Spleen (tissue), 11 donors: ENCODE results near the gene PHTF1. TPM values are rescaled to one million over a fixed set of nuclear protein-coding genes. Genes with fewer than 3 reads are reported as not detected.

Experiments used
- DNase-seq: peaks from one replicate; pipeline ENCODE4 v3.0.0-alpha.2; 2020
- H3K27ac ChIP-seq, 8 donors: fragments of 200-600 bp; sonication (generic) in 7 of 8; 1 replicate in 4 of 8; 2 replicates in 4 of 8; pipeline versions ENCODE4 v1.5.0 to v1.8.0; 2016 to 2021; ENCODE audit warnings: inconsistent platforms in 4 of 8, mild to moderate bottlenecking in 4 of 8, moderate library complexity in 1 of 8
- H3K27me3 ChIP-seq, 7 donors: fragments of 200-600 bp; sonication (generic) in 6 of 7; replicated peaks in 1 of 7; 1 replicate in 4 of 7; 2 replicates in 3 of 7; pipeline versions ENCODE4 v1.5.0 to v1.8.0; 2016 to 2021; ENCODE audit warnings: inconsistent platforms in 3 of 7, mild to moderate bottlenecking in 1 of 7
- H3K36me3 ChIP-seq, 6 donors: fragments of 200-600 bp; sonication (generic) in 5 of 6; 1 replicate in 4 of 6; 2 replicates in 2 of 6; pipeline versions ENCODE4 v1.5.0 to v1.8.0; 2016 to 2021; ENCODE audit warnings: inconsistent platforms in 2 of 6
- H3K4me1 ChIP-seq, 6 donors: fragments of 200-600 bp; sonication (generic) in 5 of 6; 1 replicate in 3 of 6; 2 replicates in 3 of 6; pipeline versions ENCODE4 v1.5.0 to v1.8.0; 2016 to 2021; ENCODE audit warnings: inconsistent platforms in 3 of 6
- H3K4me3 ChIP-seq, 8 donors: fragments of 200-600 bp; sonication (generic) in 7 of 8; 1 replicate in 4 of 8; 2 replicates in 4 of 8; pipeline versions ENCODE4 v1.5.0 to v1.8.0; 2016 to 2021; ENCODE audit warnings: inconsistent platforms in 4 of 8, mild to moderate bottlenecking in 4 of 8, moderate library complexity in 2 of 8
- H3K9me3 ChIP-seq, 8 donors: fragments of 200-600 bp; sonication (generic) in 7 of 8; 1 replicate in 4 of 8; 2 replicates in 4 of 8; pipeline versions ENCODE4 v1.5.0 to v1.8.0; 2016 to 2021; ENCODE audit warnings: inconsistent platforms in 4 of 8
- POLR2A ChIP-seq, 3 donors: fragments of 450-650 bp; IDR thresholded peaks; one replicate each; pipeline ENCODE4 v1.5.1; 2017; ENCODE audit warnings: antibody characterized with exemption in 3 of 3, mild to moderate bottlenecking in 1 of 3
- POLR2AphosphoS5 ChIP-seq, 3 donors: sonication (generic); formaldehyde crosslinking; IDR thresholded peaks; one replicate each; pipeline ENCODE4 v1.5.1; 2017; ENCODE audit warnings: antibody characterized with exemption in 3 of 3
- WGBS, 5 donors: extraction: QIAGEN DNeasy Blood & Tissue Kit in 3 of 5; methylation state at CpG; one replicate each; pipeline versions ENCODE4 v1.1.5 to v1.1.7; 2013 to 2018; 5-methylcytosine and 5-hydroxymethylcytosine counted together
- intact Hi-C: fragments of 100-400 bp; cut with DNase I; formaldehyde crosslinking; loops from one replicate; pipeline ENCODE4 v1.15.0; 2023; ENCODE audit warnings: low total_unique reads
- polyA plus RNA-seq, 3 donors: library from polyadenylated mRNA; stranded (reverse); fragments of 200-250 nt; gene quantifications; one replicate each; pipeline ENCODE4 v1.2.1, GENCODE V29; 2013
- total RNA-seq, 7 donors: library from RNA; depleted of rRNA in 3 of 7; stranded (reverse); fragments of >200 nt in 3 of 7; fragmentation: NEBNext Ultra II Directional in 4 of 7; extraction: Animal tissue kit (Norgen Biotek cat#: 25700) in 4 of 7; gene quantifications; one replicate each; pipeline versions ENCODE4 v1.1.0 to v1.2.1, GENCODE V29; 2016 to 2021
- TF ChIP-seq, protein P1 (sequence below), 11 experiments: fragments of 200-600 bp in 7 of 11; fragments of 450-650 bp in 4 of 11; sonication (generic) in 4 of 11; IDR thresholded peaks in 8 of 11; conservative IDR thresholded peaks in 3 of 11; 1 replicate in 7 of 11; 2 replicates in 4 of 11; pipeline versions ENCODE4 v1.4.0 to v1.8.0; 2016 to 2021; ENCODE audit warnings: antibody characterized with exemption in 11 of 11, inconsistent platforms in 4 of 11, mild to moderate bottlenecking in 1 of 11
- donor health status: healthy with polysubstance abuse.
- donor health status: DM: no; HTN: no; CAD: no; lungs with moderate emphysema.
- donor health status: DM: no; HTN: no; CAD: no.
- donor health status: Bipolar disorder and iron deficiency.
- donor health status: healthy.
- donor health status: DM: no; HTN: no; CAD: no.
- donor health status: DM: yes; HTN: yes; CAD: no.

PHTF1 gene
- total and polyA plus RNA-seq, 10 donors = 5.6 to 47.6 (median 20.3) TPM

DNA sequence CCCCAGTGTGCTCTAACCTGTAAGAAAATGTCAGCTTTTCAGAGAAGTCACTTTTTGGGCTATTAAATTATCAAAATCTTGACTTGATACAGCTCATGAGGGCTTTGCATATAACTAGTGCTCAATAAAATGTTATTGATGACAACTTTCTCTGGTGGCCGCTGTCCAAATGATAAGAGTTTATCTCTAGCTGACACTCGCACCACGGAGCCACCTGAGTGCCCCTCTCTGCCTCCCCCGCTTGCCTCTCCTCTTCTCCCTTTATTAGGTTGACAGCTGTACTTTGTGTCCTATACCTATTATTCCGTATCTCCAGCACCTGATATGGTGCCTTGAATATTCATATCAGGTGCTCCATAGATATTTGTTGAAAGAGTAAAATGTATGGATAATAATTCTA, 82.8 kb downstream of the PHTF1 start:
- TF ChIP-seq POLR2A (IDR thresholded peaks at IDR 0.05) (no peak), POLR2AphosphoS5 (IDR thresholded peaks at IDR 0.05) (no peak)
- TF ChIP-seq, protein P1, sequence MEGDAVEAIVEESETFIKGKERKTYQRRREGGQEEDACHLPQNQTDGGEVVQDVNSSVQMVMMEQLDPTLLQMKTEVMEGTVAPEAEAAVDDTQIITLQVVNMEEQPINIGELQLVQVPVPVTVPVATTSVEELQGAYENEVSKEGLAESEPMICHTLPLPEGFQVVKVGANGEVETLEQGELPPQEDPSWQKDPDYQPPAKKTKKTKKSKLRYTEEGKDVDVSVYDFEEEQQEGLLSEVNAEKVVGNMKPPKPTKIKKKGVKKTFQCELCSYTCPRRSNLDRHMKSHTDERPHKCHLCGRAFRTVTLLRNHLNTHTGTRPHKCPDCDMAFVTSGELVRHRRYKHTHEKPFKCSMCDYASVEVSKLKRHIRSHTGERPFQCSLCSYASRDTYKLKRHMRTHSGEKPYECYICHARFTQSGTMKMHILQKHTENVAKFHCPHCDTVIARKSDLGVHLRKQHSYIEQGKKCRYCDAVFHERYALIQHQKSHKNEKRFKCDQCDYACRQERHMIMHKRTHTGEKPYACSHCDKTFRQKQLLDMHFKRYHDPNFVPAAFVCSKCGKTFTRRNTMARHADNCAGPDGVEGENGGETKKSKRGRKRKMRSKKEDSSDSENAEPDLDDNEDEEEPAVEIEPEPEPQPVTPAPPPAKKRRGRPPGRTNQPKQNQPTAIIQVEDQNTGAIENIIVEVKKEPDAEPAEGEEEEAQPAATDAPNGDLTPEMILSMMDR (IDR thresholded peaks at IDR 0.05 in 8 of 11, conservative IDR thresholded peaks at IDR 0.05 in 3 of 11) = no peak
- peaks cover 0 to 9% (median 6%) of the 10 kb centered on the region in 6 donors for H3K4me1 ChIP-seq
- intact Hi-C loops = loop anchor here (5.0 kb wide), 1 partner anchor 534 kb away; no protein-coding TSS in a partner anchor
- H3K36me3 ChIP-seq = peaks cover 0 to 8% (median 0%) of the 10 kb centered on the region in 6 donors
- H3K9me3 ChIP-seq = no peaks in the 10 kb centered on the region
- H3K27ac ChIP-seq = no peak overlapping the region
- no peak for DNase-seq
- WGBS, 5 donors = 86 to 94% (median 90%) methylated on average over 5 of the region's 5 CpGs
- H3K27me3 ChIP-seq = no peaks in the 10 kb centered on the region
- no peak overlapping the region for H3K4me3 ChIP-seq

DNA sequence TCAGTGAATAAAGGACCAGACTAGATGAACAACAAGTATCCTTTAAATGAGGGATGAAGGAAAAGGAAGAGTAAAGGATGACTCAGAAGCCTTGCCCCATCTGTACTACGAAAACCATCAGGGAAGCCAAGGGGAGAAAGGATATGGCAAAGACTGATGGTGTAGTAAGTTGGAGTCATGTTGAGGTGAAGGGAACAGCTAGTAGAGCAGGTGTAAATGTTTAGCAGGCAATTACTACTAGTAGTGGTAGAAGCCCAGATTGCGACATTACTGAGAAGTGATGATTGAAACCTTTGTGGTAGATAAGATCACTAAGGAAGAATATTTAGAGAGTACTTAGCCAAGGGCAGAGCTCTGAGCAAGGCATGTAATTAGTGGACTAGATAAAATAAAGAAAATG, 84.0 kb downstream of the PHTF1 start:
- DNase-seq = no peak
- no peaks in the 10 kb centered on the region for H3K27me3 ChIP-seq
- H3K4me3 ChIP-seq = no peak overlapping the region
- peaks cover 0 to 9% (median 6%) of the 10 kb centered on the region in 6 donors for H3K4me1 ChIP-seq
- TF ChIP-seq, protein P1 (IDR thresholded peaks at IDR 0.05 in 8 of 11, conservative IDR thresholded peaks at IDR 0.05 in 3 of 11) = no peak
- TF ChIP-seq POLR2A (IDR thresholded peaks at IDR 0.05) = no peak
- TF ChIP-seq POLR2AphosphoS5 (IDR thresholded peaks at IDR 0.05) = no peak
- H3K27ac ChIP-seq = no peak overlapping the region
- H3K36me3 ChIP-seq = peaks cover 0 to 8% (median 0%) of the 10 kb centered on the region in 6 donors
- WGBS, 5 donors = 80 to 90% (median 84%) methylated on average over 2 of the region's 2 CpGs
- intact Hi-C loops = loop anchor here (5.0 kb wide), 1 partner anchor 533 kb away; no protein-coding TSS in a partner anchor
- H3K9me3 ChIP-seq = no peaks in the 10 kb centered on the region

DNA sequence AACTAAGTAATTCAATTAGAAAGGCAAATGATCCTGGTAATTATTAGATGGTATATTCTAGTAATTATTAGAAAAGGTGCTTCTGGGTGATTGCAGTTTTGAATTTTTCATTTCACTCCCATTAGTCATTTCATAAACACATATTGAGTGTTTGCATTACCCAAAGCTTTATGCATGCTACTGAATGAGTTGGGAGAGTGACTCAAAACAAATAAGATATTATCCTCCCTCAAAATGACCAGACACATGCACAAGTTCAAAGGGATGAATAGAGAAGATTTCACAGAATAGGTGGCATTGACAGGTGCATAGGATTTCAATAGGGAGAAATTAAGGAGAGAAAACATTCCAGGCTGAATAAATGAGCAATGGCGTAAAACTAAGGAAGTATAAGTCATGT, 84.7 kb downstream of the PHTF1 start:
- TF ChIP-seq, protein P1 (IDR thresholded peaks at IDR 0.05 in 8 of 11, conservative IDR thresholded peaks at IDR 0.05 in 3 of 11) = no peak
- WGBS, 5 donors = 80 to 95% (median 89%) methylated on average over 1 of the region's 1 CpG
- Histone ChIP-seq H3K4me1 (peaks cover 0 to 9% (median 6%) of the 10 kb centered on the region in 6 donors), H3K27ac (no peak overlapping the region), H3K9me3 (no peaks in the 10 kb centered on the region), H3K27me3 (no peaks in the 10 kb centered on the region), H3K4me3 (no peak overlapping the region), H3K36me3 (peaks cover 0 to 8% (median 0%) of the 10 kb centered on the region in 6 donors)
- intact Hi-C loops = no loop called here
- no peak for DNase-seq

DNA sequence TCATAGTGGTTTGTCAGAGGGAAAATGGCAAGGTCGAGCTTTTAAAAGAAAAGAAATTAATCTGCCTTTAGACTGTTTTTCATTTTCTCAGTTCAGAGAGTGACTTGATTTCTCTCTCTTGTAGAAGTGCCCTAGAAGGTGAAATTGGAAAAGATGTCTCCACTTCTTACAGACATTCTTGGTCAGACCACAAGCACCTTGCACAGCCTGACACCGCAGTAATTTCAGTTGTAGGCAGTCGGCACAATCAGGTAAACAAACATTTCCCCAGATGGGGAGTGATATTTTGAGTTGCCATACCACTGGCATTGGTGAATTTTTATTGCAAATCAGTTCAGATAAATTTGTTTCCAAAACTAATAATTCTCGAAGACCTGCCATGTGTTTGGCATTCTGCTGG, 86.8 kb downstream of the PHTF1 start:
- peaks cover 0 to 8% (median 0%) of the 10 kb centered on the region in 6 donors for H3K36me3 ChIP-seq
- no peak overlapping the region for H3K4me3 ChIP-seq
- no peak overlapping the region for H3K27ac ChIP-seq
- no peak for DNase-seq
- no peaks in the 10 kb centered on the region for H3K27me3 ChIP-seq
- H3K9me3 ChIP-seq = no peaks in the 10 kb centered on the region
- intact Hi-C loops = no loop called here
- TF ChIP-seq, protein P1 (IDR thresholded peaks at IDR 0.05 in 8 of 11, conservative IDR thresholded peaks at IDR 0.05 in 3 of 11) = no peak
- no peak for TF ChIP-seq POLR2A (IDR thresholded peaks at IDR 0.05)
- no peak for TF ChIP-seq POLR2AphosphoS5 (IDR thresholded peaks at IDR 0.05)
- 82 to 95% (median 91%) methylated on average over 4 of the region's 4 CpGs for WGBS, 5 donors
- H3K4me1 ChIP-seq = peaks cover 0 to 6% (median 3%) of the 10 kb centered on the region in 6 donors
